ENCODE data around the gene MYO9B.
"Not testable (repeated sequence)": the region's sequence is repeated elsewhere in the genome, so short reads cannot be mapped to it uniquely, and the experiment has no call there.

MYO9B gene

DNA sequence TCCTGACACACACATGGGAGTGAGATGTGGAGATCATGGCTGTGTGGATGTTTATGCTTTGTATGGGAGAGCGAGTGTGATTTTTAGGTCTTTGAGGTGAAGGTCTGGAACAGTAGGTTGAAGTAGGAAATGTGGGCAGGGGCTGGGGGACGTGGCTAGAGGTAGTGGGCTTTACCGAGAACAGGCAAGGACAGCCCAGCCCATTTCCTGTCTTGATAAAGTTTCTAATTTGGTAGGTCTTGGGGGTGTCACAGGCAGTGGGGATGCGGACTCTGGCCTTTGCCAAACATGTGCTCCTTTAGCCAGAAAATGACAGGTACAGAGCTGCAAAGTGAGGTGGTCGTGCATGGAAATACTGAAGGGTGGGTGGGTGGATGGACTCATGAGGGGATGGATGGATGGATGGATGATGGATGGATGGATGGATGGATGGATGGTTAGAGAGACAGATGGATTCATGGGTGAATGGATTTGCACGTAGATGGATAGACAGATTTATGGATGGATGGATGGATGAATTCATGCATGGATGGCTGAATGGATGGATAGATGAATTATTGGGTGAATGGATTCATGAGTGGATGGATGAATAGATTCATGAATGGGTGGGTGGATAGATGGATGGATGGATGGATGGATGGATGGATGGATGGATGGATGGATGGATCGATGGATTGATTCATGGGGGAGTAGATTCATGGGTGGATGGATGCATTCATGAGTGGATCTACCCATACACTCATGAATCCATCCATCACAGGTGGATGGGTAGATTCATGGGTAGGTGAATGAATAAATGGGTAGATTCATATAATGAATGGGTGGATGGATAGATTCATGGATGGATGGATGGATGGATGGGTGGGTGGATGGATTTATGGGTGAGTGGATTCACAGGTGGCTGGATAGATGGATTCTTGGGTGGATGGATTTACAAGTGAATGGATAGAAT, 70.2 kb downstream of the MYO9B start:
- no peak for DNase-seq (ENCODE audit: low spot score)

DNA sequence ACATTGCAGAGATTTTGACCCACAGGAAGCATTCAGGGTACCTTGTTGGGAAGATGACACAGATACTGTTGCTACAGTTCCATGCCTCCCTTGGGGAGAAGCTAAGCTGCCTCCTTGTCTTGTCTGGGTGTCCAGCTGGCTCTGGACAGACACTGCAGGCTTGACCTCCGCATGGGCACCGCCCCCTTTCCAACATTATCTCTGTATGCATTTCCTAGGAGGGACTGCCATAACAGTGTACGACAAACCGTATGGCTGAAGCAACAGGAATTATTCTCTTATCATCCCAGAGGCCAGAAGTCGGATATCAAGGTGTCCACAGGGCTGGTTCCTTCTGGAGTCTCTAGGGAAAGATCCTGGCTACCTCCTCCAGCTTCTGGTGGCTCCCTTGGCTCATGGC, 72.6 kb downstream of the MYO9B start:
- no peak for DNase-seq (ENCODE audit: low spot score)

GRCh38 chr19:17149393-17150135, 74.0 kb downstream of the MYO9B start:
- no peak for DNase-seq (ENCODE audit: low spot score)

- no peak for DNase-seq (ENCODE audit: low spot score)
These were observed 78.4 kb downstream of the MYO9B start for GRCh38 chr19:17153996-17154395.

GRCh38 chr19:17155251-17155650, 79.7 kb downstream of the MYO9B start:
- no peak for DNase-seq (ENCODE audit: low spot score)

GRCh38 chr19:17156296-17156946, 80.8 kb downstream of the MYO9B start:
- DNase-seq (ENCODE audit: low spot score), result no peak

DNA sequence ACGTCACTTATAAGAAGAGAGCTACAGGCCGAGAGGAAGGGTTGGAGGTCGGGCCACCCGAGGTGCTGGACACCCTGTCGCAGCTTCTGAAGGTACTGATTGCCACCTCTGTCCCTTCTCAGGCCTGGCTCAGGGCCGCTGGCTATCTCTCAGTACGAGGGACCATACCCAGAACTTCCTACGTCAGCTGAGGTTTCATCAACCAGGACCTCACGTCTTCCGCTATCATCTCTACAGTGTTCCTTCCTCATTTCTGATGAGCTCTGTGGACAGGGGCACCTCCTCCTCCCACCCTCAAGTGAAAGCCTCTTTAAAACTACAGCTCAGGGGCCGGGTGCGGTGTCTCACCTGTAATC, 81.3 kb downstream of the MYO9B start:
- DNase-seq (ENCODE audit: low spot score), result no peak

- no peak for DNase-seq (ENCODE audit: low spot score)
These were observed 83.0 kb downstream of the MYO9B start for GRCh38 chr19:17158584-17158983.

- no peak for DNase-seq (ENCODE audit: low spot score)
These were observed 84.2 kb downstream of the MYO9B start for GRCh38 chr19:17159466-17160393.

DNA sequence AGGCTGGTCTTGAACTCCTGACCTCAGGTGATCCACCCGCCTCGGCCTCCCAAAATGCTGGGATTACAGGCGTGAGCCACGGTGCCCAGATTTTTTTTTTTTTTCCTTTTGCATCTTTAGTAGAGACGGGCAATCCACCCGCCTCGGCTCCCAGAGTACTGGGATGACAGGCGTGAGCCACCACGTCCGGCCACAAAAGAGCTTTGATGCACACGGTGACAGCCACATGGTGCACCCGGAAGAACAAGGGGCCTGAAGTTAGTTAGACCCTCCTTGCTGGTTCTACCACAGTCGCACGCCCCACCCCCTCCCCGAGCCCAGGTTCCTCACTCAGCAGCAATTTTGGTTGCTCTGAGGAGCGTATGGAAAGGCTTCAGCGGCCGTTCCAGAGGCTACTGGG, 85.3 kb downstream of the MYO9B start:
- no peak for DNase-seq (ENCODE audit: low spot score)

- DNase-seq (ENCODE audit: low spot score), result not testable (repeated sequence)
These were observed 86.6 kb downstream of the MYO9B start for GRCh38 chr19:17162131-17162530.

DNA sequence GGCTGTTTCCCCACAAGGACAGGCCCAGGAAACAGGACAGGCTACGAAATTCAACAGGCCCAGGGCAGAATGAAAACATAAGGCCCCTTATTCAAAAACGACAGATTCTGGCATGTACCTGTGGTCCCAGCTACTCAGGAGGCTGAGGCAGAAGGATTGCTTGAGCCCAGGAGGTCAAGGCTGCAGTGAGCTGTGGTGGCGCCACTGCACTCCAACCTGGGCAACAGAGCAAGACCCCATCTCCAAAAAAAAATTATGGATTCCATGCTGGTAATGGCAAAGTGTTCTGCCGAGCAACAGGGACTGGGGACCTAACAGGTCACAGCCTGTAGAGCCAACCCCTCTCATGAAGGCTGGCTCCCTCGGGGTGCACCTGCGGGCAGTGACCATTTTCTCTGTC, 87.0 kb downstream of the MYO9B start:
- no peak for DNase-seq (ENCODE audit: low spot score)

DNA sequence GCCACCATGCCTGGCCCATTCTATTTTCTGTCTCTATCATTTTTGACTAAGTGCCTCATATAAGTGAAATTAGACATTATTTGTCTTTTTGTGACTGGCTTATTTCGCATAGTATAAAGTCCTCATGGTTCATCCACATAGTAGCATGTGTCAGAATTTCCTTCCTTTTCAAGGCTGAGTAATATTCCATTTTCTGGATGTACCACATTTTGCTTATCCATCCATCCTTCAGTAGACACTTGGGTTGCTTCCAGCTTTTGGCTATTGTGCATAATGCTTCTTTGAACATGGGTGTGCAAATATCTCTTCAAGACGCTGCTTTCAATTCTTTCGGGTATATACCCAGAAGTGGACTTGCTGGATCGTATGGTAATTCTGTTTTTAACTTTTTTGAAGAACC, 88.1 kb downstream of the MYO9B start:
- no peak for DNase-seq (ENCODE audit: low spot score)

GRCh38 chr19:17164639-17165038, 89.1 kb downstream of the MYO9B start:
- no peak for DNase-seq (ENCODE audit: low spot score)

GRCh38 chr19:17165715-17166114, 90.1 kb downstream of the MYO9B start:
- no peak for DNase-seq (ENCODE audit: low spot score)

DNA sequence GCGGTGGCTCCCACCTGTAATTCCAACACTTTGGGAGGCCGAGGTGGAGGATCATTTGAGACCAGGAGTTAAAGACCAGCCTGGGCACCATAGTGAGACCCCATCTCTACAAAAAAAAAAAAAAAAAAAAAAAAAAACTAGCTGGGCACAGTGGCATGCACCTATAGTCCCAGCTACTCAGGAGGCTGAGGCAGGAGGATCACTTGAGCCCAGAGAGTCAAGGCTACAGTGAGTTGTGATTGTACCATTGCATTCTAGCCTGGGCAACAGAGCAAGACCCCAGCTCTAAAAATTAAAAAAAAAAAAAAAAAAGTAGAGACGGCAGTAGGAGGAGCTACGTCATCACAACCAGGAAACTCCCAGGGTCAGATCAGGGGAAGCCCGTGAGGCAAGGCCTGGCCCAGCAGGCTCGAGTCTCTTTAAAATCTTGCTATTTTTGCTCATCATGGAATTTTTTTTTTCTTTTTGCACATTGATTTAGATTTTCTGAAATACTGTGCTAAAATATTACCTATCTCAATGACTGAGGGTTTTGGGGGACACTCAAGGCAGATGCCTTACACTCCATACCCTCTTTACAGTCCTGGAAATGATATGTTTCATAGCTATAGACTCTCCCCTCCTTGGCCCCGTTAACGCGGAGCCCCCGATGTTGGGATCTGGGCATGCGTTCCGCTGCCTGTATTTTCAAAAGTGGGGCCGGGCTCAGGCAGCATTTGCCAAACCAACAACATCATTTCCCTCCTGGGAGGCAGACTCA, 95.1 kb downstream of the MYO9B start:
- no peak for DNase-seq (ENCODE audit: low spot score)

GRCh38 chr19:17171874-17172273, 96.3 kb downstream of the MYO9B start:
- DNase-seq (ENCODE audit: low spot score), result no peak

GRCh38 chr19:17172624-17173345, 97.2 kb downstream of the MYO9B start:
- DNase-seq (ENCODE audit: low spot score), result no peak

DNA sequence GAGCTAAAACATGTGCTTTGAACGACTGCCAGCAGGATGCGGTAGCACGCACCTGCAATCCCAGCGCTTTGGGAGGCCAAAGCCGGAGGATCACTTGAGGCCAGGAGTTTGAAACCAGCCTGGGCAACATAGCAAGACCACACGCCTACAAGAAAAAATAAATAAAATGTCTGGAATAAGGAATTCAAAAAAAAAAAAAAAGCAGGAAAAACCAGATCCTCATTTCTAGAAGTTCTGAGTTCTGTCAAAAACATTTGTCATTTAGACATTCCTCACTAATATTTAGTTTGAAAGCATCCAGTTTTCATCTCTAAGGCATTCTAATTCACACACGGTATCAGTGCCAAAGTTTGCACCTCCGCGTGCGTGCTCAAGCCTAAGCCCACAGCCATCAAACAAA, 102.7 kb downstream of the MYO9B start:
- no peak for DNase-seq (ENCODE audit: low spot score)

DNA sequence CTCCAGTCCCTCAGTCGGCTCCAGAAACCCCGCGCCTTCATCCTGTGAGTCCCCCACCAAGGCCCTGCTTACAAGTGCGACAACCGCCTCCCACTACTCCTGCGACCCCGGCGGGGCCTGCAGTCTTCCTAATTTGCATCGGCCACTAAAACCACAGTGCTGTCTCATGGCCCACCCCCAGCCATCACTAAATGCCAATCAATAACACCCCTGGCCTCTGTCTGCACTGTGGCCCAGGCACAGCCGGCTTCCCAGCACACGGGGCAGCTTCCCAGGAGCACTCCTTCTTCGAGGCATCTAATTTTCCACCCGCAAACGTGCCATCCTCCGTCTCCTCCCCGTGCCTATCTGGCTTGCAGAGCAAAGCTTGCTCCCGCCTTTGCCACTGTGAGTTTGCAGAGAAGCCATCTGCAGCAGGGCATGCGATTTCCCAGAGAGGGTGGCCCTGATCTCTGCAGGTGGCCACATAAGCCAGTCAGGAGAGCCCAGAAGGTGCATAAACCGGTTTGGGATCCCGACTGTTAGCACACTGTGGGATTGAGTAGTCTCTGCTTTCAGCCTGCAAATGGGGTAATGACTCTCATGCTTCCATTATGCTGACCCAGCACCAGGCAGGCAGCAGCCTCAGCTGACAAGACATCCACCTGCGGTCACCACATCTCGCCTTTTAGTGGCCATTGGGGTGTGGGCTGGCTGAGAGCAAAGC, 105.6 kb downstream of the MYO9B start:
- DNase-seq (ENCODE audit: low spot score), result no peak

All from kidney tubule cell (primary cell).